ENCODE data around the gene SFT2D3. TPM values are rescaled to one million over a fixed set of nuclear protein-coding genes. Genes with fewer than 3 reads are reported as not detected.

Gene SFT2D3
- total and polyA plus RNA-seq, 8 donors = 0.56 to 6.8 (median 2.8) TPM; not detected in 4

GRCh38 chr2:127701651-127702394, 526 bp downstream of the SFT2D3 start:
- Histone ChIP-seq H3K27ac (peak overlapping the region; percentile 97 to 99), H3K27me3 (no peaks in the 10 kb centered on the region), H3K4me3 (peak overlapping the region; percentile 52 to 62), H3K4me1 (peaks cover 17 to 47% of the 10 kb centered on the region in 2 donors), H3K9me3 (no peaks in the 10 kb centered on the region), H3K36me3 (peaks cover 0 to 20% of the 10 kb centered on the region in 2 donors)
- peak; percentile 73 to 96 (median 82) for DNase-seq
- peak in 1 of 2 donors; percentile 52 for TF ChIP-seq CTCF (IDR thresholded peaks at IDR 0.05)
- intact Hi-C loops (cut with DNase I) = no loop called here
- ATAC-seq = peak; percentile 72

GRCh38 chr2:127702395-127703009, 1.2 kb downstream of the SFT2D3 start:
- intact Hi-C loops (cut with DNase I) = no loop called here
- TF ChIP-seq CTCF (IDR thresholded peaks at IDR 0.05) = no peak
- Histone ChIP-seq H3K9me3 (no peaks in the 10 kb centered on the region), H3K27me3 (no peaks in the 10 kb centered on the region), H3K36me3 (peaks cover 0 to 25% of the 10 kb centered on the region in 2 donors), H3K27ac (peak overlapping the region; percentile 97 to 99), H3K4me3 (peak overlapping the region; percentile 52 to 62), H3K4me1 (peaks cover 17 to 47% of the 10 kb centered on the region in 2 donors)
- ATAC-seq (no peak), DNase-seq (no peak)

- DNase-seq (no peak), ATAC-seq (no peak)
- H3K27ac ChIP-seq = no peak overlapping the region
- peaks cover 18 to 47% of the 10 kb centered on the region in 2 donors for H3K4me1 ChIP-seq
- no peaks in the 10 kb centered on the region for H3K9me3 ChIP-seq
- intact Hi-C loops (cut with DNase I) = no loop called here
- TF ChIP-seq CTCF (IDR thresholded peaks at IDR 0.05) = no peak
- H3K27me3 ChIP-seq = no peaks in the 10 kb centered on the region
- H3K36me3 ChIP-seq = peaks cover 0 to 33% of the 10 kb centered on the region in 2 donors
- peak overlapping the region in 1 of 2 donors; percentile 62 for H3K4me3 ChIP-seq
Observed at GRCh38 chr2:127703282-127703681, 2.0 kb downstream of the SFT2D3 start.

- Histone ChIP-seq H3K9me3 (no peaks in the 10 kb centered on the region), H3K36me3 (peaks cover 0 to 48% of the 10 kb centered on the region in 2 donors), H3K27me3 (no peaks in the 10 kb centered on the region), H3K4me1 (peaks cover 21 to 47% of the 10 kb centered on the region in 2 donors), H3K27ac (peak overlapping the region; percentile 13 to 33), H3K4me3 (no peak overlapping the region)
- no peak for TF ChIP-seq CTCF (IDR thresholded peaks at IDR 0.05)
- intact Hi-C loops (cut with DNase I) = no loop called here
- ATAC-seq (peak; percentile 2), DNase-seq (no peak)
Observed at GRCh38 chr2:127704641-127705390, 3.5 kb downstream of the SFT2D3 start.

All from left lung (tissue), 10 donors.